Activated naive CD4-positive, alpha-beta T cell treated with anti-CD3 and anti-CD28 coated beads, Interleukin-2, amount 50 U/mL, for 16 hours (primary cell): Measurements from ENCODE around the gene RIPOR3.
A peak's percentile ranks its signal among the peaks of the same experiment; 100 is the strongest.
"Not testable (repeated sequence)": the region's sequence is repeated elsewhere in the genome, so short reads cannot be mapped to it uniquely, and the experiment has no call there.

Experiments
- DNase-seq: peaks from one replicate; pipeline ENCODE4 v3.0.0-alpha.2; 2020

The RIPOR3 gene

DNA sequence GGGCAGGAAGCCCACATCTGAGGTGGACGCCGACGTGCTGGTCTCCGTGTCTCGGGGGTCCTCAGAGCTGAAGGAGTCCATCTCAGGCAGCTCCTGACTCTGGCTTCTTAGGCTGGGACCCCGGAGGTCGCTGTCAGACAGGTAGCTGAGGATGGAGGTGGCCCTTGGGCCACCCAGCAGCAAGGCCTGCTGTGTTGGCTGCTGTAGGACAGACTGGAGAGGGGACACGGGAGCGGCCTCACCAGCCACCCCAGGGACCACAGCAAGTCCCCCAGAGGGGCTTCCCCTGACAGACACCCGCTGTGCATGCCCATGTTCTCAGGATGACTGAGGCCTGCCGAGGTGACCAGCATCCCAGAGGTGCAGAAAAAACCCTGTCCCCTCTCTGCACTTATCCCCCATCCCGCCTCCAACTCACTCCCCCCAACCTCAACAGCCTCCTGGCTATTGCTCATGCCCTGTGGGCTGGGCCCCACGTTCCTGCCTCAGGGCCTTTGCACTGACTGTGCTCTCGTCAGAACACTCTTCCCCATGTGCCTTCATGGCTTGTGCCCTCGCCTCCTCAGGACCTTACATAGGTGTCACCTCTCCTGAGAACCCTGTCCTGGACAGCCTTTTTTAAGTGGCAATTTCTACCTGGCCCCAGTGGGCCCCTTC is 88.8 kb downstream of the RIPOR3 start:
- DNase-seq = no peak

DNA sequence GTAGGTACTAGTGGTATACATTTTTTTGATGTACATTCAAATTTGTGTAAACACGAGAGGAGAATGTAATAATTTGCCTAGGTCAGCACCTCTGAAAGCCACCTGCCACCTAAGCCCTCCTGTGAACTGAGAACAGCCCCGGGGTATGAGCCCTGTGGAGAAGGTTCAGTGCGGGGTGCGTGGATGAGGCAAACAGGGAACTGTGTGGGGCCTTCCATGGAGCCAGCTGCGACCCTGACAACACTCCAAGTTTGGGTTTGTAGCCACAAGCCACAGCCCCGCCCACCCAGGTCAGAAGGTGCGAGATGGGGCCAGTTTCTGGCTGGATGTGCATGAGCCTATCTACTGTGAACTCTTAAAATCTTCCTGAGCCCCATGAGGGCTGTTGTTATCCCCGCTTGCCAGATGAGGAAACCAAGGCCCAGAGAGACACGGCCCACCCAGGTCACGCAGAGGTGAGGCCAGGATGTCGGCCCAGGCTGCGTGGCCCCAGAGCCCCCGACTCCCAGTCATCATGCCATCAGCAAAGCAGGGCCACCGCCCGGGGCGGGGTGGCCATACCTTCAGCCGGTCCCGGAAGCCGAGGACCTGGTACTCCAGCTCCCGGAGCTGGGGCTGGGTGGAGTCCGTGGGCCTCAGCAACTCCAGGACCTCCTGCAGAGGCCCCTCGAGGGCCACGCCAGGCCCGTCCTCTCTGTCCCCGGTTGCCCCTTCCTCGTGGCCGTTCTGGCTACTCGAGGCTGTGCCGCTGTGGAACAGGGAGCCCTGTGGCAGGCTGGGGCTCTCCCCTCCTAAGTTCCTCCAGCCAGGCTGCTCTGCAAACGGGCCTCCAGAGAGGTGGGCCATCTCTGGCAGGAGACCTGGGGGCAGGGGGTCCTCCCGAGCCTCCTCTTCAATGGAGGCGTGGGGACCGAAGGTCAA is 89.6 kb downstream of the RIPOR3 start:
- no peak for DNase-seq

- DNase-seq = no peak
Observed at GRCh38 chr20:50600281-50600895, 91.0 kb downstream of the RIPOR3 start.

GRCh38 chr20:50598768-50599167 is 92.6 kb downstream of the RIPOR3 start:
- DNase-seq = not testable (repeated sequence)

DNA sequence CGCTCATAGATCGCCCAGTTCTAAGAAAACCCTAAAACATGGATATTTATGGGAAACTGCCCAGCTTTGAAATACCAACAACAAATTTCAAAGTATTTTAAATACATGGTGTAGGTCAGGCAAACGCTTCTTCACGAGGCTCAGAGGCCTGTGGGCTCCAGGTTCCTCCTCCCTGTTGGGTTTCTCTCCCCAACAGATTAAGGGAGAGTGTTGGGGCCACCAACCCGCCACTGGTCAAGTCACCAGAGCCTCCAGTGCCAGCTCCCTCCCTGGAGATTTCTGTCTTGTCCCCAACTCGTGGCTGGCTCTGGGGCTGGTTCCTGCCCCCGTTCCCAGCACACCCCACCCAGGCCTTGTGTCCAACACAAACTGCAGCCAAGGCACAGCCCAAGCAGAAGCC is 93.3 kb downstream of the RIPOR3 start:
- DNase-seq = no peak

DNA sequence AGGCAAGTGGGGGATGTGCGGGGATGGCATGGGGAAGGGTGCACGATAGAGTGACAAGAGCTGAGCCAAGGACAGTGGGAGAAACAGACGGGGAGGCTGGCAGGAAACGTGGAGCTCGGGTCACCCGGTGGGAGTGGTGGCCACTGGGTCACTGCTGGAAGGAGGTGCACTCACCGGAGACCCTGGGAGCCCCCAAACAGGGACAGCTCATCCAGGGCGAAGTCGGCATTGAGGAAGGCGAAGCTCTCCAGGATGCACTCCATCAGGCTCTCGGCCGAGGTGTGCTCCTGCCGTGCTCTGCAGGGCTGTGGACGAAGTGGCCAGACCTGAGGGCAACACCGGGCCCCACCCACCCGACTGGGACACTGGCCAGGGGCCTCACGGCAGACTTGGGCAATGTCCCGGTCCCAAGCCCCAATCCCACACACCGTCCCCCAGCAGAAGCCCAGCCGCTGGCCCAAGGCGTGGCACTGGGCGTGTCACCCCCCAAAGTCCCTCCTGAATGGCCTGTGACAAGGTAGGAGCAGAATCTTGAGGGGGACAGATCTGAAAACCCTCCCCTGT is 93.9 kb downstream of the RIPOR3 start:
- DNase-seq = no peak

- DNase-seq = no peak
Observed at GRCh38 chr20:50596694-50597021, 94.7 kb downstream of the RIPOR3 start.

DNA sequence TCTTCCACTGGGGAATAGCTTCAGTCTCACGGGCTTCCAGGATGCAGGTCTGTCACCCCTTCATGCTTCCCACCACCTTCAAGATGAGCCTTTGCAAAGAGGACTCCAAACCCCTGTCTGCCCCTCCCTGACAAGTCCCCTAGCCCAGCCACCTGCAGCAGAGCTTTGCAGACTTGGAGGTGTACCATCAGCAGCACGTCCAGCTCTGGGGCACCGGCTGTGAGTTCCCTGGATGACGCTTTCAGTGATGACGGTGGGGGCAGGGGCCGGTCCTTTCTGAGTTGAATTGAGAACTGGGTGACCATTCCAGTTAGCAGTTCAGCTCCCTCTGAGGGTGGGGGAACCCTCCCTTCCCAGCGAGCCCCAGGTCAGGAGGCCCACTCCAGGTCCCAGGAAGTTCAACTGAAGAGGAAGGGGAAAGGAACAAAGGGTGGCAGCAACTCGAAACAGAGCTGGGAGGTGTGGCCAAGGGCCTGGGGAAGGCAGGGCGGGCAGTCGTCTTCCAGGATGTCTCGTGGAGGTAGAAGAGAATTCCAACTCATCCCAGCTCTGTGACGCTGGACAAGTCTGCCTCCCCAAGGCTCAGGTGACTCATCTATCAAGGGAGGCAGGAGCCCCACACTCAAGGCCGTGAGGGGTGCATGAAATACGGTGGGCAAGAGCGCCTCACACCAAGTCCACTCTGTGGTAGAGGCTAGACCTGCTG is 95.2 kb downstream of the RIPOR3 start:
- no peak for DNase-seq

DNA sequence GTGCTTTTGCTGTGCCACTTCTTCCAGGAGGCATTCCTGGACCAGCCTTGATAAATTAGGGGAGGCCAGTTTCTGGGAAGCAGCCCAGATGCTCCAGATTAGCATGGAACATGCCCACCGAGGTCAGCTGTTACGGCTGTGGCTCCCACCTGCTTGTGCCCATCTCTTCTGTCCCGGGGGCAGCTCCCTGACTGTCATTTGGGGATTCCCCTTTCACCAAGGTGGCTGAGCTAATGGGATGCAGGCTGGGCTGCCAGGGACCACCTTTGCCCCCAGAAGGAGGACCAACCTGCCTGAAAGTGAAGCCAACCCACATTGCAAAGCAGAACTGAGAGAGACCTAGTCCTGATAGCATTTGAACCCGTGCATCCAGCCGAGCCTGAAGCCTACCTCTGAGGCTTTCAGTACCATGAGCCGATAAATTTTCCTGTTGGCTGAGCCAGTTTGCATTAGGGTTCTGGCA is 95.9 kb downstream of the RIPOR3 start:
- no peak for DNase-seq

GRCh38 chr20:50594591-50595432 is 96.5 kb downstream of the RIPOR3 start:
- DNase-seq = no peak

GRCh38 chr20:50594231-50594590 is 97.1 kb downstream of the RIPOR3 start:
- DNase-seq = no peak

- DNase-seq = no peak
Observed at GRCh38 chr20:50593005-50593335, 98.4 kb downstream of the RIPOR3 start.

- no peak for DNase-seq
Observed at GRCh38 chr20:50592282-50593004, 98.9 kb downstream of the RIPOR3 start.

DNA sequence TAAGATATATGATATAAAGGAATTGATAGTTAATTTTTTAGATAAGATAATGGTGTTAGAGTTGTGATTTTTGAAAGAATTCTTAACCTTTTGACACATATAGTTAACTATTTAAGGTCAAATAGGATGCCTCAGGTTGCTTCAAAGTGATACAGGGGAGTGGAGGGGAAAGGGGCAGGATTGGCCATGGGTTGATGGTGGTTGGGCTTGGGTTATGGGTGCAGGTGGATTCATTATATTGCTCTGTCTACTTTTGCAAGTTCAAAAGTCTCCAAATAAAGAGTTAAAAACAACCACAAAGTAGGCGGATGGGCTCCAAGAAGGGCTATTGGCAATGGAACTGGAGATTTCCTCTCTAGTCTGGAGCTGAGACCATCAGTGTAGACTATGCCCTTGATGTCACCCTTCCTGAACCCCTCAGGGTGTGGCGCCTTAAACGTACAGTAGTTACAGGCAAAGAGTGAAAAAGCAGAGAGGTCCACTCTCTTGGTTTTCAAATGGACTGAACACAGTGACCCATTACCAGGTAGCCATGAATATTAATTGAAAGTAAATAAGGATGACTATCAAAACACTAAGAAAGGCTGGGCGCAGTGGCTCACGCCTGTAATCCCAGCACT is 100.0 kb downstream of the RIPOR3 start:
- no peak for DNase-seq

DNA sequence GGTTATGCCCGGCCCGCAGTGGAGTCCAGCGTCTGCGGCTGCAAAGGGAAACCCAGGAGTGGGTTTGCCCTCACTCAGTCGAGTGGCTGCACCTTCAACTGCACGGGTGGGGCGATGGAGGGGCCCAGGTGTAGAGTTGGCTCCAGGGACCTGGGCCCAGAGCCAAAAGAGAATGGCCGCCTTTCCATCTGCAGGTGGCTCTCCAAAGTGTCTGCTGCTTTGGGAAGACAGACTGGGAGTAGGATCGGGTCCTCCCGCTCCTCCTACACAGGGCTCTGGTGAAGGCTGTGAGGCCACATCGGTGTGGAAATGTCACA is 101.0 kb downstream of the RIPOR3 start:
- no peak for DNase-seq

DNA sequence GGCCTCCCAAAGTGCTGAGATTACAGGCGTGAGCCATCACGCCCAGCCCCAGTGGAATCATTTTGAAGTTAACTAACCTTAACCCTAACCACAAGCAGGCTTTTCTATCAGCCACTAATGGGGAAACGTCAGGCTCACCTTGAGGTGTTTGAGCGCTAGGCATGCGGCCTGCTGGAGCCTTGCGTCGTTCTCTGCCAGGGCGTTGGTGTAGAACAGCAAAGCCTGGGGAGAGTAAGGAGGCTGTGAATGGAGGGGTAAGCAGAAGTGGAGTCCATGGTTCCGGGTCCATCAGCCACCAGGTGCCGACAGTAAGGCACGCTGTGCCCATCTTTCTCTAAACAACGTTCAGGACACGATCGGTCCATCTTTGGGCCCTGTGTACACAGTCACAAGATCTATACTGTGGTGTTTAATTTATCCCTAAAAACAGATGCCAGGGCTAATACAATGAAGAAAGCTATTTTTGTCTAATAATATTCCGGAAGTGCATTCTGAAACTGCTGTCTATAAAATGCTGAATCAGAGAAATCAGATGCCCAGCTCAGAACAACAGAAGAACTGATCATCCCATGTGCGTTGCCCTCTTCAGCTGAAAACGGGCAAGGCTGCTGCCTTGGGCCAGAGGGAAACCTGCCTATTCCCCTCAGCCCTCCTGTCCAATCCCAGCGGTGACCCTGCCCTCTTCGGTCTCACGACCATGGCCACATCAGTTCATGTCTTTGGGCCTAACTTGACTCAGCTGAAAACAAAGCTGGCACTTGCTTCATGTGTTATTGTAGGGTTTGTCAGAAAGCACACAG is 101.6 kb downstream of the RIPOR3 start:
- DNase-seq = no peak

DNA sequence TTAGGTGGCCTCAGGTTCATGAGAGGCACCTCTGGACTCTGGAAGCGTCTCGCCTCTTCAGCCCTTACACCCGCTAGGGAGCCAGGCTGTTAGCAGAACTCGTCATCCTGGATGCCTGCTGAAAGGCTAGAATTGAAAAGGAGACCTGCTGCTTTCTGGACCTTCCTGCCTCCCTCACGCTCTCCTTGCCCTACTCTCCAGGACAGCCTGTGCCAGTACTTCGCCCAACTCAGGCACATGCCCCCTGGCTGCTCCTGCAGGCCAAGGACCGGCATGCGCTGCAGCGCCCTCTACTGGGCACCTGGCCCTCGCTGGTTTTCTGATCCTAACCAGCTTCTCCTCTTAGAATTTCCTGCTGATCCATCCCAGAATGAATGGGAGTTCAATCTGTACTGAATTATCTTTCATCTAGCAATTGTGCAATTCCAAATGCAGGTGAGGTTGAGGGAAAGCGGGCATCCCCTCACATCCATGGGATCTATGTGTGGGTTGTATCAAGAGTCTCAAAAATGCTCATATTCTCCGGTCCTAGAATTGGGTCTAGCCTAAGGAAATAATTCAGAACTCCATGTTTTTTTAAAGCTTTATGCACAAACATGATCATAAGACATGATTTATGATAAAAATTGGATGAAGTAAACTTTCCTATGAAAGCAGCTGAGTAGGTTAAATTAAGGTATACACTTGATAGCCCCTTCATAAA is 103.2 kb downstream of the RIPOR3 start:
- DNase-seq = peak; percentile 78

DNA sequence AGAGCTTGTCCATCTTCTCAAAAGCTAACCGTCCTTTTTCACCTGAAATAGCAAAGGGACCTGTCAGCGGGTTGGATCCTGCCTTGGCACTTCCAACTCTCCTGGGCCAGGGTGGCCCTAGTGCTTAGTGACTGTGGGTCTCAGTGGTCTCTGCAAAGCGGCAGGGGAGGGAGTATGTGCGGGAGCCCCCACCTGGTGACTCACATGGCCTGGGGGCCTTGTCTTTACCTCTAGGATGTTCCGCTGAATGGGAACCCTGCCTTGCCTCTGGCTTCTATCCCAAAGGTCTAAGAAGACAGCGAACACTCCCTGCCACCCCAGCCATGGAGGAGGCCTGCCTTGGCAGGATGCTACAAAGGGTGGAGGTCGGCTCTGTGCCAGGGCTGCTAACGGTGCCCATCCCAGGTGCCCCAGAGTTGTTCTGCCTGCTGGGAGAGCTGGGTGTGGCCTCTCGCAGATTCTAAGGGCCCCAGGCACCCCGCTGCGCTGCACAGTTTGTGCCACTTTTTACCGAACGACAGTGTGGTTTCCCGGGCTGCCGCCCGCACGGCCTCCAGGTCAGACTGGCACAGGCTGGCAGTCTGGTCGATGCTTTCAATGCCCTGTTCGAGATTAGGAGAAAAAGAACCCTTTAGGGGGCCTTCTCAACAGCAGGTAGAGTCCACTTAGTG is 103.9 kb downstream of the RIPOR3 start:
- DNase-seq = no peak
